LHCN-M2 (cell line): ENCODE data around the gene STAT1. TPM values are rescaled to one million over a fixed set of nuclear protein-coding genes. Genes with fewer than 3 reads are reported as not detected.
"Not testable (repeated sequence)": the region's sequence is repeated elsewhere in the genome, so short reads cannot be mapped to it uniquely, and the experiment has no call there.

Experiments used
- DNase-seq: peaks from one replicate; pipeline ENCODE4 v3.0.0-alpha.2; 2012; ENCODE audit warnings: low read depth
- total RNA-seq: library from RNA; depleted of rRNA; stranded (reverse); fragments of >200 nt; gene quantifications from 2 replicates; pipeline ENCODE4 v1.2.3, GENCODE V29; 2014

Gene STAT1
- total RNA-seq, 1 experiment from 2014 or later = 94.9 TPM

- DNase-seq = no peak
These were observed 50.9 kb downstream of the STAT1 start for GRCh38 chr2:190963088-190963487.

- no peak for DNase-seq
These were observed 52.0 kb downstream of the STAT1 start for GRCh38 chr2:190961918-190962487.

GRCh38 chr2:190961117-190961516 is 52.9 kb downstream of the STAT1 start:
- DNase-seq = not testable (repeated sequence)

- DNase-seq = no peak
These were observed 53.8 kb downstream of the STAT1 start for GRCh38 chr2:190959911-190960788.

- no peak for DNase-seq
These were observed 60.7 kb downstream of the STAT1 start for GRCh38 chr2:190953257-190953656.

- DNase-seq = no peak
These were observed 63.4 kb downstream of the STAT1 start for GRCh38 chr2:190950566-190950991.

GRCh38 chr2:190948671-190949070 is 65.3 kb downstream of the STAT1 start:
- peak; percentile 68 for DNase-seq

- peak; percentile 70 for DNase-seq
These were observed 66.2 kb downstream of the STAT1 start for GRCh38 chr2:190947711-190948251.

- peak; percentile 49 for DNase-seq
These were observed 66.8 kb downstream of the STAT1 start for GRCh38 chr2:190947141-190947540.

- no peak for DNase-seq
These were observed 70.3 kb downstream of the STAT1 start for GRCh38 chr2:190943706-190944105.

GRCh38 chr2:190942697-190943096 is 71.3 kb downstream of the STAT1 start:
- DNase-seq = no peak

- DNase-seq = no peak
These were observed 72.4 kb downstream of the STAT1 start for GRCh38 chr2:190941571-190941970.

- no peak for DNase-seq
These were observed 73.5 kb downstream of the STAT1 start for GRCh38 chr2:190940454-190940853.

- no peak for DNase-seq
These were observed 75.1 kb downstream of the STAT1 start for GRCh38 chr2:190938771-190939335.

GRCh38 chr2:190935054-190935453 is 78.9 kb downstream of the STAT1 start:
- no peak for DNase-seq

GRCh38 chr2:190933361-190933760 is 80.6 kb downstream of the STAT1 start:
- DNase-seq = no peak

- no peak for DNase-seq
These were observed 81.5 kb downstream of the STAT1 start for GRCh38 chr2:190932514-190932913.

GRCh38 chr2:190930411-190930810 is 83.6 kb downstream of the STAT1 start:
- no peak for DNase-seq

GRCh38 chr2:190929919-190930318 is 84.1 kb downstream of the STAT1 start:
- no peak for DNase-seq

GRCh38 chr2:190927301-190927700 is 86.7 kb downstream of the STAT1 start:
- no peak for DNase-seq

- DNase-seq = no peak
These were observed 91.6 kb downstream of the STAT1 start for GRCh38 chr2:190922376-190922775.

- DNase-seq = no peak
These were observed 93.9 kb downstream of the STAT1 start for GRCh38 chr2:190920085-190920484.
